Measurements from ENCODE around the gene WDR5B.

WDR5B gene

GRCh38 chr3:122365073-122365472, 50.8 kb downstream of the WDR5B start:
- no peak overlapping the region for H3K27ac ChIP-seq
- no peak for TF ChIP-seq ZFX (IDR thresholded peaks at IDR 0.05)
- TF ChIP-seq, protein P1, sequence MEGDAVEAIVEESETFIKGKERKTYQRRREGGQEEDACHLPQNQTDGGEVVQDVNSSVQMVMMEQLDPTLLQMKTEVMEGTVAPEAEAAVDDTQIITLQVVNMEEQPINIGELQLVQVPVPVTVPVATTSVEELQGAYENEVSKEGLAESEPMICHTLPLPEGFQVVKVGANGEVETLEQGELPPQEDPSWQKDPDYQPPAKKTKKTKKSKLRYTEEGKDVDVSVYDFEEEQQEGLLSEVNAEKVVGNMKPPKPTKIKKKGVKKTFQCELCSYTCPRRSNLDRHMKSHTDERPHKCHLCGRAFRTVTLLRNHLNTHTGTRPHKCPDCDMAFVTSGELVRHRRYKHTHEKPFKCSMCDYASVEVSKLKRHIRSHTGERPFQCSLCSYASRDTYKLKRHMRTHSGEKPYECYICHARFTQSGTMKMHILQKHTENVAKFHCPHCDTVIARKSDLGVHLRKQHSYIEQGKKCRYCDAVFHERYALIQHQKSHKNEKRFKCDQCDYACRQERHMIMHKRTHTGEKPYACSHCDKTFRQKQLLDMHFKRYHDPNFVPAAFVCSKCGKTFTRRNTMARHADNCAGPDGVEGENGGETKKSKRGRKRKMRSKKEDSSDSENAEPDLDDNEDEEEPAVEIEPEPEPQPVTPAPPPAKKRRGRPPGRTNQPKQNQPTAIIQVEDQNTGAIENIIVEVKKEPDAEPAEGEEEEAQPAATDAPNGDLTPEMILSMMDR (conservative IDR thresholded peaks at IDR 0.05), result no peak

- TF ChIP-seq, protein P1 (conservative IDR thresholded peaks at IDR 0.05), result no peak
- no peak for TF ChIP-seq ZFX (IDR thresholded peaks at IDR 0.05)
- no peak overlapping the region for H3K27ac ChIP-seq
Measured at GRCh38 chr3:122364490-122364889, 51.4 kb downstream of the WDR5B start.

Data from C4-2B (cell line).